ENCODE results near the gene HIRA. TPM values are rescaled to one million over a fixed set of nuclear protein-coding genes. Genes with fewer than 3 reads are reported as not detected.

Gene HIRA
- total RNA-seq, 4 donors from 2014 or later, result 24.9 to 104 (median 31.8) TPM

DNA sequence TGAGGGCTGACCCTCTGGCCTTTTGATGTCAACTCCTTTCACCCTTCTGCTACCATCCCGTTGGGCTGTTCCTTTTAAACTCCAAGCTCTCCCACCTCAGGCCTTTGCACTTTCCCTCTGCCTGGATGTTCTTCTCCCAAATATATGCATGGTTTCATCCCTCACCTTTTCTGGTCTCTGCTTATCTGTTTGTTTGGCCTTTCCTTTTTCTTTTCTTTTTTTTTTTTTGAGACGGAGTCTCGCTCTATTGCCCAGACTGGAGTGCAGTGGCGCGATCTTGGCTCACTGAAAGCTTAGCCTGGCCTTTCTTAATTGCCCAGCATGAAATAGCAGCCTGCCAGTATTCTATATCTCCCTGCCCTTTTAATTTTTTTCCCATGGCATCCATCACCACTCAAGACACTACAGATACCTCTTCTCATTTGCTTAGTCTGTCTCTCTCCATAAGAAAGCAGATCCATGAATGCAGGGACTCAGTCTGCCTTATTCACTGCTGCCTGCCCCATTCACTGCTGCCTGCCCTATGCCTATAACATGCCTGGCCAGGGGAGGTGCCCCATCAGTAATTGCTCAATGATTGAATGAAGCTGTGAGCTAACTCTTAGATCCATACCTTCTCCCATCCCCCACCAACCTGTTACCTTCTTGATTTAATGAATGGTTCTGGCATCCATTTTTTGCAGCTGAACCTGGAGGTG, 81.6 kb downstream of the HIRA start:
- Histone ChIP-seq H3K9me3 (no peaks in the 10 kb centered on the region), H3K36me3 (peaks cover 0 to 97% (median 0%) of the 10 kb centered on the region in 3 donors), H3K4me1 (no peaks in the 10 kb centered on the region), H3K4me3 (no peak overlapping the region), H3K27me3 (no peaks in the 10 kb centered on the region), H3K27ac (no peak overlapping the region)
- TF ChIP-seq POLR2A (IDR thresholded peaks at IDR 0.05), result no peak
- TF ChIP-seq, protein P1, sequence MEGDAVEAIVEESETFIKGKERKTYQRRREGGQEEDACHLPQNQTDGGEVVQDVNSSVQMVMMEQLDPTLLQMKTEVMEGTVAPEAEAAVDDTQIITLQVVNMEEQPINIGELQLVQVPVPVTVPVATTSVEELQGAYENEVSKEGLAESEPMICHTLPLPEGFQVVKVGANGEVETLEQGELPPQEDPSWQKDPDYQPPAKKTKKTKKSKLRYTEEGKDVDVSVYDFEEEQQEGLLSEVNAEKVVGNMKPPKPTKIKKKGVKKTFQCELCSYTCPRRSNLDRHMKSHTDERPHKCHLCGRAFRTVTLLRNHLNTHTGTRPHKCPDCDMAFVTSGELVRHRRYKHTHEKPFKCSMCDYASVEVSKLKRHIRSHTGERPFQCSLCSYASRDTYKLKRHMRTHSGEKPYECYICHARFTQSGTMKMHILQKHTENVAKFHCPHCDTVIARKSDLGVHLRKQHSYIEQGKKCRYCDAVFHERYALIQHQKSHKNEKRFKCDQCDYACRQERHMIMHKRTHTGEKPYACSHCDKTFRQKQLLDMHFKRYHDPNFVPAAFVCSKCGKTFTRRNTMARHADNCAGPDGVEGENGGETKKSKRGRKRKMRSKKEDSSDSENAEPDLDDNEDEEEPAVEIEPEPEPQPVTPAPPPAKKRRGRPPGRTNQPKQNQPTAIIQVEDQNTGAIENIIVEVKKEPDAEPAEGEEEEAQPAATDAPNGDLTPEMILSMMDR (IDR thresholded peaks at IDR 0.05), result no peak
- DNase-seq, result no peak

DNA sequence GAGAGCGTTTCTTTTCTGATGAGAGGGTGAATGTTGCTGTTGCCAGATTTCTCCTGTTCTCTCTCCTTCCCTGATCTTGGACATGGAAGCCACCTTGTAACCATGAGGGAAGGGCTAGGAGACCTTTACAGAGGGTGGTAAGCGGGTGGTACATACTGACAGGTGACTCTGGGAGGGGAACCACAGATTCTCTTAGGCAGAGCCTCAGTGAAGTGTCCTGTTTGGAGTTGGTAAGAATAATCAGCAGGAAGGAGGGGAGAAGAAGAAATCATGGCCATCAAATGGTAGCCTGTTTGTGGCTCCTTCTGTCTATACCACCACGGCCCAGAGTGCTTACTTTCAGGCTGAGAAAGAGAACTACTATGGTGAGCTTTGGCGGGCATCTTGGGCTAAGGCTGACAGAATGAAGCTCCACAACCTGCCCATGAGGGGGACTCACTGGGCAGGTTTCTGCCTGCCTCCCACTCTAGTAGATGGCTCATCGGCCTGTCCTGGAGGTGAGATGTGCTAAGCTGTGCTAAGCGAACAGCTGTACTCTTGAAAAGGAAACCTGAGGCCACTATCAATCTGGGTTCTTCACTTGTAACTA, 84.8 kb downstream of the HIRA start:
- no peaks in the 10 kb centered on the region for H3K9me3 ChIP-seq
- no peaks in the 10 kb centered on the region for H3K27me3 ChIP-seq
- no peak overlapping the region for H3K4me3 ChIP-seq
- TF ChIP-seq, protein P1 (IDR thresholded peaks at IDR 0.05), result no peak
- no peak for TF ChIP-seq POLR2A (IDR thresholded peaks at IDR 0.05)
- H3K27ac ChIP-seq, result no peak overlapping the region
- H3K4me1 ChIP-seq, result no peaks in the 10 kb centered on the region
- no peak for DNase-seq
- H3K36me3 ChIP-seq, result peaks cover 0 to 85% (median 0%) of the 10 kb centered on the region in 3 donors

DNA sequence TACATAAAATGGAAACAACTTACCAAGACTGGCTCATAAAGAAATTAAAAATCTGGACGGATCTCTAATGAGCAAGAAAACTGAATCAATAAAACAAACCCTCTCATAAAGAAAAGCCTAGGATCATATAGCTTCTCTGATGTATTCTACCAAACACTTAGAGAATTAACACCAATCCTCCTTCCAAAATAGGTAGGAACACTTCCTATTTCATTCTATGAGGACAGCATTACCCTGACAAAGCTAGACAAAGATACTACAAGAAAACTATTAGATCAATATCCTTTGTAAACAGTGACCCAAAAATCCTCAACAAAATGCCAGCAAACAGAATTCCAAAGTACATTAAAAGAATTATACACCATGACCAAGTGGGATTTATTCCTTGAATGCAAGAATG, 87.1 kb downstream of the HIRA start:
- peaks cover 0 to 72% (median 0%) of the 10 kb centered on the region in 3 donors for H3K36me3 ChIP-seq
- no peaks in the 10 kb centered on the region for H3K27me3 ChIP-seq
- H3K4me3 ChIP-seq, result no peak overlapping the region
- no peak overlapping the region for H3K27ac ChIP-seq
- DNase-seq, result no peak
- no peaks in the 10 kb centered on the region for H3K9me3 ChIP-seq
- no peak for TF ChIP-seq POLR2A (IDR thresholded peaks at IDR 0.05)
- TF ChIP-seq, protein P1 (IDR thresholded peaks at IDR 0.05), result no peak
- H3K4me1 ChIP-seq, result no peaks in the 10 kb centered on the region

DNA sequence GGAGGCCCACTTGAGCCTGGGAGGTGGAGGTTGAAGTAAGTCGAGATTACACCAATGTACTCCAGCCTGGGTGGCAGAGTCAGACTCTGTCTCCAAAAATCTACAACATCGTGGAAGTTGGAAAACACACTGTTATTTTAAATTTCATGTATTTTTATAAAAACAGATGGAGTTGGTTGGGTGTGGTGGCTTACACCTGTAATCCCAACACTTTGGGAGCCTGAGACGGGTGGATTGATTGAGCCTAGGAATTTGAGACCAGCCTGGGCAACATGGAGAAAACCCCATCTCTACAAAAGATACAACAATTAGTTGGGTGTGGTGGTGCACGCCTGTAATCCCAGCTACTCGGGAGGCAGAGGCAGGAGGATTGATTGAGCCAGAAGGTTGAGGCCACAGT, 88.1 kb downstream of the HIRA start:
- H3K4me1 ChIP-seq, result no peaks in the 10 kb centered on the region
- no peak for DNase-seq
- H3K36me3 ChIP-seq, result peaks cover 0 to 72% (median 0%) of the 10 kb centered on the region in 3 donors
- no peaks in the 10 kb centered on the region for H3K27me3 ChIP-seq
- H3K4me3 ChIP-seq, result no peak overlapping the region
- TF ChIP-seq, protein P1 (IDR thresholded peaks at IDR 0.05), result no peak
- no peak for TF ChIP-seq POLR2A (IDR thresholded peaks at IDR 0.05)
- H3K27ac ChIP-seq, result no peak overlapping the region
- H3K9me3 ChIP-seq, result no peaks in the 10 kb centered on the region

DNA sequence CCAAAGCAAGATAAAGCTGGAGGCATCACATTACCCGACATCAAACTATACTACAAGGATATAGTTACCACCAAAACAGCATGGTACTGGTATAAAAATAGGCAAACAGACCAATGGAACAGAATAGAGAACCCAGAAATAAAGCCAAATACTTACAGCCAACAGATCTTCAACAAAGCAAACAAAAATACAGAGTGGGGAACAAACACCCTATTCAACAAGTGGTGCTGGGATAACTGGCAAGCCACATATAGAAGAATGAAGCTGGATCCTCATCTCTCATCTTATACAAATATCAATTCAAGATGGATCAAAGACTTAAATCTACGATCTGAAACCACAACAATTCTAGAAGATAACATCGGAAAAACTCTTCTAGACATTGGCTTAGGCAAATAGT, 90.0 kb downstream of the HIRA start:
- no peaks in the 10 kb centered on the region for H3K27me3 ChIP-seq
- no peaks in the 10 kb centered on the region for H3K4me1 ChIP-seq
- H3K9me3 ChIP-seq, result peaks cover 0 to 8% (median 4%) of the 10 kb centered on the region in 4 donors
- H3K36me3 ChIP-seq, result peaks cover 0 to 65% (median 0%) of the 10 kb centered on the region in 3 donors
- no peak for DNase-seq
- H3K4me3 ChIP-seq, result no peak overlapping the region
- H3K27ac ChIP-seq, result no peak overlapping the region
- no peak for TF ChIP-seq POLR2A (IDR thresholded peaks at IDR 0.05)
- TF ChIP-seq, protein P1 (IDR thresholded peaks at IDR 0.05), result no peak
